NB4 (cell line): Measurements from ENCODE around the gene USP28.

Source experiments
- MYC ChIP-seq: IDR thresholded peaks from 2 replicates; pipeline ENCODE4 v1.6.1; 2011; ENCODE audit warnings: low read depth, low read length
- TF ChIP-seq, protein P1 (sequence below): IDR thresholded peaks from one replicate; pipeline ENCODE4 v1.5.1; 2012; ENCODE audit warnings: low read depth, low read length

DNA sequence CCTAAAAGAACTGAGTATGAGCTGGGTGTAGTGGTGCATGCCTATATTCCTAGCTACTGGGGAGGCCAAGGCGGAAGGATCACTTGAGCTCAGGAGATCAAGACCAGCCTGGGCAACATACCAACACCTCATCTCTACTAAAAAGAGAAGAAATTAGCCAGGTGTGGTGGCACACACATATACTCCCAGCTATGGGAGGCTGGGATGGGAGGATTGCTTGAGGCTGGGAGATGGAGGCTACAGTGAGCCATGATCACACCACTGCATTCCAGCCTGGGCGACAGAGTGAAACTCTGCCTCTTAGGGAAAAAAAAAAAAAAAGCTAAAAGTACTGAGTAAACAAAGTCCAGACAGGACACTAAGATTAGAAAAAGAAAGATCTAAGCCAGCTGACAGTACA is 25.8 kb upstream of the USP28 start:
- TF ChIP-seq, protein P1, sequence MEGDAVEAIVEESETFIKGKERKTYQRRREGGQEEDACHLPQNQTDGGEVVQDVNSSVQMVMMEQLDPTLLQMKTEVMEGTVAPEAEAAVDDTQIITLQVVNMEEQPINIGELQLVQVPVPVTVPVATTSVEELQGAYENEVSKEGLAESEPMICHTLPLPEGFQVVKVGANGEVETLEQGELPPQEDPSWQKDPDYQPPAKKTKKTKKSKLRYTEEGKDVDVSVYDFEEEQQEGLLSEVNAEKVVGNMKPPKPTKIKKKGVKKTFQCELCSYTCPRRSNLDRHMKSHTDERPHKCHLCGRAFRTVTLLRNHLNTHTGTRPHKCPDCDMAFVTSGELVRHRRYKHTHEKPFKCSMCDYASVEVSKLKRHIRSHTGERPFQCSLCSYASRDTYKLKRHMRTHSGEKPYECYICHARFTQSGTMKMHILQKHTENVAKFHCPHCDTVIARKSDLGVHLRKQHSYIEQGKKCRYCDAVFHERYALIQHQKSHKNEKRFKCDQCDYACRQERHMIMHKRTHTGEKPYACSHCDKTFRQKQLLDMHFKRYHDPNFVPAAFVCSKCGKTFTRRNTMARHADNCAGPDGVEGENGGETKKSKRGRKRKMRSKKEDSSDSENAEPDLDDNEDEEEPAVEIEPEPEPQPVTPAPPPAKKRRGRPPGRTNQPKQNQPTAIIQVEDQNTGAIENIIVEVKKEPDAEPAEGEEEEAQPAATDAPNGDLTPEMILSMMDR, result no peak
- no peak for TF ChIP-seq MYC
